HS-27A (cell line): ENCODE results near the gene RMRP.

ENCODE experiments used
- DNase-seq: peaks from one replicate; pipeline ENCODE4 v3.0.0-alpha.2; 2012; ENCODE audit warnings: low read depth, missing footprints

RMRP gene

DNA sequence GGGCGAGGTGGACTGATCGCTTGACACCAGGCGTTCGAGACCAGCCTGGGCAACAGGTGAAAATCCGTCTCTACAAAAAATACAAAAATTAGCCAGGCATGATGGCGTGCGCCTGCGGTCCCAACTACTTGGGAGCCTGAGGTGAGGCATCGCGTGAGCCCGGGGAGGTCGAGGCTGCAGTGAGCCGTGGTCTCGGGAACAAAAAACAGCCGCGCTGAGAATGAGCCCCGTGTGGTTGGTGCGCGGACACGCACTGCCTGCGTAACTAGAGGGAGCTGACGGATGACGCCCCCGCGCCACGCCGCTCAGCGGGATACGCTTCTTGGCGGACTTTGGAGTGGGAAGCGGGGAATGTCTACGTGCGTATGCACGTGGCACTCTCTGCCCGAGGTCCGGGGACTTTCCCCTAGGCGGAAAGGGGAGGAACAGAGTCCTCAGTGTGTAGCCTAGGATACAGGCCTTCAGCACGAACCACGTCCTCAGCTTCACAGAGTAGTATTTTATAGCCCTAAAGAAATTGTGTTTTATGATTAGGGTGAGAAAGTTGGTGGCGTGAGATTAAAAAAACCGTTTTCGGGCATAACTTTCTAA is at the start of gene RMRP:
RMRP (minus strand) TSS at position 474 of the 591 bp plus-strand sequence.
- DNase-seq = peak; percentile 96

DNA sequence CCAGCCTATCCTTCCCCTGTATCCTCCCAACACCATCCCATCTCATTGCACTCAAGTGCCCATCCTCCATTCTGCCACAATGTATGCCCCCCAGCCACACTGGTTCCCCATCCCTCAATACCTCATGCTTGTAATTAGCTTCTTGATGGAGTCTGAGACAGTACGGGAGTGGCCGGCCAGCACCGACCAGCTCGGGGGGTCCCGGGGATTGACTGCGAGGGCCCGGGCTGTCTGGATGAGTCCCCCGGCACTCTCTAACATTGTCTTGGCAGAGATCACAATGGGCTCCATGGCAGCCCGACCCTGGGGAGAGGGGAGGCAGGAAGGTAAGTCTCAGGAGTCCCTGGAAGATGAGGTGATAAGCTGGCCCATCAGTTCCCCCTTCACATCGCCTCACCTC is 49.1 kb upstream of the RMRP start:
- no peak for DNase-seq

DNA sequence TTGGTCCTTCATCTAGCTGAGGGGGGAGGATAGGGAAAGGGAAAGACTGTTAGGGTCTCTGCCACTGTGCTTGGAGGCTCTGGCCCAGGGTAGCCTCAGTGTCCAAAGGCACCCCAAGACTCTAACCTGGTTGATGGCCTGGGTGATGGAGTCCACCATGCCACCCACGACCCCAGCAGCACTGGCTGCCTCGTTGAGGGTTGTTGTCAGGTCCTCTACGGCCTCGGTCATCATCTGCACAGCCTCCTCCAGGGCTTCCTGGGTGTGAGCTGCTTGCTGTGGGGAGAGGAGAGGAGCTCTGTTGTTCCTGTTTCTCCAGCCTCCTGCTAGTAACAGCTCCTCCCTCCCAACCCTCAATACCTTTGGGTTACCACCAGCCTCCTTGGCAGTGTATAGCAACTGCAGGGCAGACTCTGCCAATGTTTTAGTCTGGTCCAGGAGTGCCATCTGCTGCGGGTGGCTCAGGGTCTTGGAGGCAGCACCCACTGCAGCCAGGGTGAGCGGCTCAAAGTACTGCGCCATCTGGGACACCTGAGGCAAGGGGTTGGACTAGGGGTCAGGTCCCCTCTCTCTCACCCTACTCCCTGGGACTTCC is 48.1 kb upstream of the RMRP start:
- DNase-seq = no peak

DNA sequence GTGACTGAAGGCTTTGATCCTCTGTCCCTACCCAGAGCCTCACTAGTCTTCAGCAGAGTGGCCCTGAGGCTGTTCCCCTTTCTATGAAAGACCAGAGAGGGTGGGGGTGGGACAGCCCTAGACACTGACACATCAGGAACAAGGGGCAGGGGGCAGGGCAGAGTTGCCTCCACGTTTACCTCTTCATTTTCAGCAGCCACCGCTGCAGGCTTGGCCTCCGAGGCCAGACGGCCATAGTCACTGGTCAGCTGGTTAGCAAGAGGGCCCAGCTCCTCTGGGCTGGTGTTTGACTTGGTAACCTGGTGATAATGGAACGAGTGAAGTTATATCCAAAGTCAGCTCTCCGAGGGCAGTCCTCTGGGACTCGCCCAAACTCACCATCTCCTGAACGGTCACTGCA is 47.6 kb upstream of the RMRP start:
- no peak for DNase-seq

DNA sequence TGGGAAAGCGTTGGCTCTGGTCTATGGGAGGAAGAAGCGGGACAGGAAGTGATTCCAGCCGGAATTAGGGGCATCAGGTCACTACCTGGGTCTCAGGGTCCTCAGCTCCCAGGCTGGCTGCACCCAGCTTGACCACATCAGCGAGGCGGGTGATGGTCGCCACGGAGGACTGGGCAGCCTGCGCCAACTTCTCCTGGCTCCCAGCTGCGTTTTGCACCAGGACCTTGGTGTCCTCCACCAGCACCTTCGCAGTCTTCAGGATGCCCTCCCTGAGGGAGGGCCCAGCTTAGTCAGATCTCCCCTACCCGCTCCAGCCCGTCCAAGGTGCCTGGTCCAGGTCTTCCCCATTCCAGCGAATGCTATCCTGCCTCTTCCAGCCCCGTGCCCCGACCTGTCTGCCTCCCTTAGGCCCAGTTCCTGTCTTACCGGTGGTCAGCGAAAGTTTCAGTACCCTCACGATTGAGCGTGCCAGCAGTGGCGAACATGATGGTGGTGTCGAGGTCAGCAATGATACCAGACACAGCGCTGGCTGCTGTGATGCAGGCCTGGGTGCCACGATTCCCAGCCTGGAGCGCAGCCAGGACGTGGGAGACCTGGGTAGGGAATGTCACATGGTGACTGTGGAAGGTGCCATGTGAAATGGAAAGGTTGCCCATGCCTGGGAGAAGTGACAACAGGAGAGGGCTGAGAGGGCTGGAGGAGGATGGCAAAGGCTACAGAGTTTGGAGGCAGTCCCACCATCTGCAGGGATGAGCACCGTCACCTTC is 46.3 kb upstream of the RMRP start:
- no peak for DNase-seq

DNA sequence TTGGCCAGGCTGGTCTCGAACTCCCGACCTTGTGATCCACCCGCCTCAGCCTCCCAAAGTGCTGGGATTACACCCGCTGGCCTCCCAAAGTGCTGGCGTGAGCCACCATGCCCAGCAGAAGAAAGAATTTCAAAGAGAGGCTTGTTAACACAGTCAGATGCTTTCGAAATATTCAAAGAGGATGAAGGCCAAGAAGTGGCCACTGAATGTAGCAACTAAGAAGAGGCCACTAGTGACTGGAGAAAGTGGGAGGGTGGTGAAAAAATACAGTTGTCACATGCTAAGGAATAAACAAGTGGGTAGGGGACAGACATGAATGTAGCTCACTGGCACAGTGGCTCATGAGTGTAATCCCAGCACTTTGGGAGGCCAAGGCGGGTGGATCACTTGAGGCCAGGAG is 44.9 kb upstream of the RMRP start:
- no peak for DNase-seq

DNA sequence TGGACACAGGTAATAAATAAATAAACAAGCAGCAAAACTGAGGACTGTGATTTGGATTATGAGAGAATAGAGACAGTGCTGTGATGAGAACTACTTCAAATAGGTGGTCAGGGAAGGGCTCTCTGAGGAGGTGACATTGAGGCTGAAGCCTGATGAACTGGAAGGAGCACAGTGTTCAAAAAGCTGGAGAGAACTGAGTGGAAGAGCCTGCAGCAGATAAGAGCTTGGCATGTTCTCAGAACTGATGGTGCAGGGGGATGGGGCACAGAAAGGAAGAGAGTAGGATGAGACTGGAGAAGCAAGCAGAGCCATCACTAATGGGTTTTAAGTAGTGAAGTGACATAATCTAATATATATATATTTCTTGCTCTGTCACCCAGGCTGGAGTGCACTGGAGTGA is 43.1 kb upstream of the RMRP start:
- no peak for DNase-seq

DNA sequence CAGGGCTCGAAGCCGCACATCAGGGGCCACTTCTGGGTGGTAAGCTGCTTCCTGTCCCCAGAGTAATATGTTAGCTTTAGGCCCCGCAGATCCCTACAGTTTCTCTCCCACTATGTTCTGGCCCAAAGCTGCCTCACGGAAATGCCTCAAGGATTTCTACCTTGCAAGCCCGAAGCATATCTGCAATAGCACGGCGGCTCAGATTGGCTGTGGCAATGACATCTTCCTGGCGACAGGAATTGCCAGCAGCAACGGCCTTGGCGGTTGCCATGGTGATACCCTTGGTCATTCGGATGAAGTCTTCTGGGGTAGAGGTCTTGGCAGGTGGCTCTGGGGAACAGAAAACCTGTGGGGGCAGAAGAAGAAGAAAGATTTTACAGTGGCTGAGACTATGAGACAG is 42.2 kb upstream of the RMRP start:
- DNase-seq = no peak

DNA sequence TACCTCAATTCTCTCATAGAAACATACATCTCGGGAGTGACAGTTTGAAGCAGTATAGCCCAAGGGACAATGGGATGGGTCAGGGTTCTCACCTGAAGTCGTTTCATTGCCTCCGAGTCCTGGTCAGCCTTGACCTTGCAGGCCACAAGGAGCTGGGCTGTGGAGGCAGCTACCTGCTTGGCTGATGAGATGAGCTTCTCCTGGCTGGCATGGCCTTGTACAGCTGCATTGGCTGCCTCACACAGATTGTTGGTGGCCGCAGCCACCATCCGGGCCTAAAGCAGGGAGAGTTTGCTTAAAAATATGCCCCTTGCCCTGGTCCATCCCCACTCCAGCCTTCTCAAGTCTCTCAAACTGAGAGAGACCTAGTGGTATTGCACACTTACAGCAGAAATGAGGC is 40.4 kb upstream of the RMRP start:
- no peak for DNase-seq

DNA sequence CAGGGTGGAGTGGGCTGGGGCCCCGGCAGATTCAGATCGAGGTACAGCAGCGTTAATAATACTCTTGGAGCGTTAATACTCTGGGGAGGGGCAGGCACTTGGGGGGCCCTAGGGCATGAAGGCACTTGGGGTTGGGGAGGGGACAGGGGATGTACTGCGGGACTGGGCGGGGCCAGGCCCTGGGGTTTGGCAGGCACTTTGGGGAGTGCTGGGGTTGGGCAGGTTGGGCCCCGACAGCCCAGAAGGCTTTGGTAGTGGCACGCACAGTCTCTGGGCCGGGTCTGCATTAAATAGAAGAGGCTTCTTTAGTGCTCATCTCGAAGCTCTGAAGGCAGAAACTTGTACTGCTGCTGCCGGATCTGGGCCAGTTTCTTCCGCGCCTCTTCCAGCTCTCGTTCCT is 39.7 kb upstream of the RMRP start:
- no peak for DNase-seq

DNA sequence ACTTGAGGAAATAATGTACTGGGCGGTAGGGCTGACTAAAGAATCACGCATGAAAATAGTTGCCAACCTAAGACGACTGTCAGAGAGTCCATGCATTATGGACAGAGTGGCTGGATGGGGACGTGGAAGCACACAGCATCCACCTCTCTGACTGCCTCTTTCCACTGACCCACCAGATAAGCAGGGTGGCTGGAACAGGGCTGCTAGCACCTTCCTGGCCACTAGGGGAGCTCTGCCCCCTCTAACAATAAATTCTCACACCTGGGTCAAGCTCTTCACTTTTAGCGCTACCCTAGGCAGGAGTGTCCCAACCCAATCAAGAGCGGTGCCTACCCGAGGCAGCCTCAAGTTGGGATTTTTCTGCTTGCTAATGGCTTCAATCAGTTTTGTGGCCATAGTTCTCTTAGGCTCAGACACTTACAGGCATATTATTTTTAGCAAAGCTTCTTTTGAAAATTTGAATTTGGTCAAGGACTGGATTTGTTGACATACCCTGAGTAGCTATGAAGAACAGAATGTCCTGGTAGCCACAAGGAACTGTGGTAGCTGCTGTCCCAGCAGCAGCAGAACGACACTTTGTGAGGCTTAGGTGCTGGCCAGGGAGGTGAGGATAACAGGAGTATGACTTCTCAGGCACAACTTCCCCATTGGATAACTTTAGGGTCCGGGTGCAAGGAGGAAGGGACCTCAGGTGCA is 38.8 kb upstream of the RMRP start:
- DNase-seq = no peak

DNA sequence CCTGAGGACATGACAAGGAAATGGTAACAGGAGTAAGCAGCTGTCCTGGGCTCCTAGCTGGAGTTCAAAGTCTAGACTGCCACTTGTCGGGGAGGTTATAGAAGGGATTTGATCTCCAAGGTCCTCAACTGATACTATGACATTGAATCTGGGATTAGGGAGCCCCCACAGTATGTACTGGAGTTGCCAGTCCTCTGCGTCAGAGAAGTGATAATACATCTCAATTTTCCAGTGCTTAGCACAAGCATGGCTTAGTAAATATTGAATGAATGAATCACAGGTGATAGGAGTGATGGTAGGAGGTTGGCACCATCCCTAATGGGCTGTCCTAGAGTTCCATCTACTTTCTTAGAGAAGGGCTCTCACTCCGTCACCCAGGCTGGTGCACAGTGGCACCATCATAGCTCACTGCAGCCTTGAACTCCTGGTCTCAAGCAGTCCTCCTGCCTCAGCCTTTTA is 38.2 kb upstream of the RMRP start:
- no peak for DNase-seq

DNA sequence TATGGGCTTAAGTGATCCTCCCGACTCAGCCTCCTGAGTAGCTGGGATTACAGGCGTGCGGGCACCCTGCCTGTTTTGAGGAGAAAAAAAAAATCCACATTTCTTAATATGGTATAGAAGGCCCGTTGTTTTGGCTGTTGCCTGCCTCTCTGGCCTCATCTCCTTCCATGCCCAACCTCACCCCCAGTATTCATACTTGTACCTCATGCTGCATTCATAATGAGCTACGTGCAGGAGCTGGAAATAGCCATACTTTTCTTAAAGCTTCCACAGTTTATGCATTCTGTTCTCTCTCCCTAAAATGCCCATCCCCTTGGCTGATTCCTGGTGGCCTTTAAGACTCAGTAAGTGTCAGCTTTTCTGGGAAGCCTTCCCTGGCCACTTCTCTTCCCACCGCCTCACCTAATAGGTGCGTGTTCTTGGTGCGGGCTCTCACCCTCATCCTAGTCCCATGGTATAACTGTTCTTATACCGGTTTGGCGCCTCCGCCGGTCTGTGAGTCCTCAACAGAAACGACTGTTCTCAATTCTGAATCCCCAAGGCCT is 34.0 kb upstream of the RMRP start:
- no peak for DNase-seq

DNA sequence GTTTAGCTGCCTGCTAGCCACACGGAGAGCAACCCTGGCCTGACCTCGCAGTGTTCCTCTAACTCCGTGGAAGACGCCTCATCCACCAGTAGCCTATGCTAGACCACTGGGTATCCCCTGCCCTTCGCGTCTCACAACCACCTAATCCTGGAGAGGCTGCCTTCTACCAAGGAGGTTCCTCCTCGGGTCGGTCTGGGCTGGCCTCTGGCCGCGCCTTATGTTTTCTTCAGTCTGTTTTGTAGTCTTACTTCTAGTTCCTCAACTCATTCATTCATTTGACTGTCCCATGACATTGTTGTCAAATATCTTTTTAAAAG is 33.5 kb upstream of the RMRP start:
- DNase-seq = no peak

DNA sequence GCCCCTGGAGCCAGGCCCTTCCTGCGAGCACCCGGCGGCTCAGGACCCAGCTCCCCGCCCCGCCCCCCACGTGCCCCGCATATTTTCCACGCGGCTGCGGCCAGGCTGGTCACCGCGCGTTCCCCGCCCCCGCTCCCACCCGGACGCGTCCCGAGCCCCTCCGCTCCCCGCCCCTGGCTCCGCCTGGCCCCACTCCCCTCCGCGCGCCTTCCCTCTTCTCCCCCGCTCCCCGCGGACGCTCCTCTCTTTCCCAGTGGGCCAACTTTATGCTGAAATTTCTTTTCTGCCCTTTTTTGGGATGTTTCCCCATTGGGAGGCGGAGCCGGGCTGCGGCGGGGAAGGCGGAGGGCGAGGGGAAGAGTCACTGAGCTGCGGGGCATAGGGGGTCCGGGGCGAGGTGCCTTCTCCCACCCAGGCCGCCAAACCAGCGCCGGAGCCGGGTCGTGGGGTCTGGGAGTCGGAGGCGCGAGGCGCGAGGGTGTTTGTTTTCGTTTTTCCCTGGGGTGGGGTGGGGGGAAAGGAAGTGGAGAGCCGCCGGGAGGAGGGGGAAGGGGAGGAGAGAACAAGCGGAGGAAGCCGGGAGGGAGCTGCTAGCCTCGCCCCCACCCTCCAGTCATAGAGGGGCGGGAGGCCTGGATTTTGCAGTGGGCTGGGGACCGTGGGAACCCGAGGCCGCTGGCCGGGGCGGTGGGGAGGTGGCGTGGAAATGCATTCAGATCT is 33.0 kb upstream of the RMRP start:
- no peak for DNase-seq

DNA sequence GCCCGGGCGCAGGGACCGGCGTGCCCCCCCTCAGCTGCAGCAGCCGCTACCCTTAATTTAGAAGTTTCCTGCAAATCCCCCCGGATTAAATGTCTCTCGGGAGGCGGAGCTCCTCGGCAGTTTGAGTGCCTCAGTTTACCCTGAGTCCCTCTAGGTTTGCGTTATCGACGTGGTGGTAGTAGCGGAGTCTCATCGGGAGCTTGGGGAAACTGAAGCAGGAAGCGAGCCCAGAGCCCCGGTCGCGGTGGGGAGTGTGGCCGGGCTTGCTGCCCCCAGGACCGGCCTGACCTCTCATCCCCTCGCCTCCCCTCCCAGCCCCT is 32.4 kb upstream of the RMRP start:
- no peak for DNase-seq

DNA sequence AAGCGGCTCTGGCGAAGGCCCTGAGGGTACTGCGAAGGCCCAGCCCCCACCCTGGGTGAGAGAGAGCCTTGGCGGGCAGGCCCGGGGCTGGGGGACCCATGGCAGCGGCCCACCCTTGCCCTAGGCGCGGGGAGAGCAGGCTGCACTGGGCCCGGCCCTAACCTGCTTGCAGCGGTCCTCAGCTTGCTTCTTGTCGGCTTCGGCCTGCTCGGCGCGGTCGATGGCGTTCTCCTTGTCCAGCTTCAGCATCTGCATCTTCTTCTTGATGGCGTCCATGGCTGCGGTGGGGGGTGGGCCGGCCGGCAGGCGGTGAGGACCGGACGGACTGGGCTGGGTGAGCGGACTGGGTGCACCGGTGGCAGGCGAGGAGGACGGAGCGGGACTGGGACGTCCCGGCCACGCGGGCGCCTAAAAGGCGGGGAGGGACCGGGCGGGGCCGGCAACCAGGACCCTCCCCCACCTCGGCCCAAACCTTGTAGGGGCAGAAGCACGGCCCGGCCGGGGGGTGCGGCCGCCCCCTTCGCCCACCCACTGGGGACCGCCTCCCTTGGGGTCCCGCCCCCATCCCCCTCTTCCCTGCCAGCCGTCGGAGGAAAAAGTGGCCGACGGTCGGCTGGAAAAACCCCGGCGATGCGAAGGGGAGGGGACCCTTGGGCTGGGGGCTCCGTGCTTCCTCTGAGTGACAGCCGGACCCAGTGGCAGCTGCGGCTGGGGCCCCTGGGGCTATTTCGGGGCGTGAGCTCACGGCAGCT is 31.9 kb upstream of the RMRP start, which contains the start of gene TPM2:
TPM2 (minus strand) TSS at position 384 of the 752 bp plus-strand sequence; CDS start at position 276, 108 bp downstream.
- DNase-seq = no peak

DNA sequence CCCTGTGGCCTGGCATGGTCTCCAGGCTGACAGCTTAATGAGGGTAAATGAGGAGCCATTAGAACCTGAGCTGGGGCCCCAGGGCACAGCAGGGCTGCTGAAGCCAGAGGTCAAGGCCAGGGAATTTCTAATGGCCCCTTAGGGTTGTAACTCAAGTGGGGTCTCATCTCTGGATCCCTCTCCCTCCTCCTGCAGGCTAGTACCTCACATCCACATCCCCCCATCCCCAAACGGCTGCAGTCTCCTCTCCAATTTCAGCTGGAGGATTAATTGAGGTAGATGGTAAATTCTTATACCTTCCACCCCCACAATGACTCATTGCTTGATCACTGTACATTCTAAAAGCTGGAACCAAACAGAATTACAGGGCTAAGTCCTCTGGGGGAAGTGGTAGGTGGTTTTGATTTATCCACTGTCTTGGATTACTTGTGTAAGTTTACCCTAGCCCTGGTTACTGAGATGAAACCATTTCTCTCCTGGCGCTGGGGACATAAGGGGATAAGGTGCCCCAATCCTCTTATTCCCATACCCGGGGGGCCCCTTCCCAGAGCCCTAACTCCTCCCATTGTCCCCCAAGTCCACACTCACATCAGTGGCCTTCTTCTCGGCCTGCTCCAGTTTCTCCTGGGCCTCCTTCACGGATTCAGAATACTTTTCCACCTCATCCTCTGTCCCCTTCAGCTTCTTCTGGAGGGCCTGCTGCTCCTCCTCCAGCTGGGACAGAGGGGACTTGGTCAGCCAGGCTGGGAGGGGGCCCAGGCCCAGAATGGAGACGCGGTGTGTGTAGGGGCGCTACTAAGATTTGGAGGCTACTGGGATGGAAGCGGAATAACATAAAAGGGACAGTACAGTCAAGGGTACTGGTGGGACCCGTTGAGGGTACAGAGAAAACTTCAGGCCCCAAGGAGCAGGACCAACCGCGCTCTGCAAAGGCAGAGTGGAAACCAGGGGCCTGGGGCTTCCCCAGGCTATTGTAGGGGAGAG is 31.0 kb upstream of the RMRP start:
- peak; percentile 81 for DNase-seq

DNA sequence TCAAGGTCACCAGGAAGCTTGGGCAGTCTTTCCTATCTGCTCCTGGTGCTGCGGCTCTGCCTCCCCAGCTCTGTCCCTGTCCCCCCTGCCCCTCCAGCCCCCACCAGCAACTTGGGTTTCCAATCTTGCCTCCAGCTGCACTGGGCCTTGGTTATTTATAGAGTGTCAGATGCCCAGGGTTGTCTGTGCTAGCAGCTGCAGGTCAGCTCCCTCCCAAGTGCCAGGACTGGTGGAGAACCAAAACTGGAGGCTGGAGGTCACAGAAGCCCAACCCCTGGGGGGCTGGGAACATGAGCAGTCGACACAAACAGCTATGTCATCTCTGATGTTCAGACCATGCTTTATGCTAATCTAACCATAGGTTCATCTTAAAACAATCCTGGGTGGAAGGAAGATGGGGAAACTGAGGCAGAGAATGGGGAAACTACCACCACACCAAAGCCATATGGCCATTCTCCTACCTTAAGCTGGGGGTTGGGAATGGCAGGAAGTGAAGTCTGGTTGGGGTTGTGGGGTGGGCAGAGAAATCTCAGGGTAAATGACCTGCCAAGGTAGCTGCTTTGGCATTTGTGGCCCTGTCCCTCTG is 30.2 kb upstream of the RMRP start:
- DNase-seq = no peak

DNA sequence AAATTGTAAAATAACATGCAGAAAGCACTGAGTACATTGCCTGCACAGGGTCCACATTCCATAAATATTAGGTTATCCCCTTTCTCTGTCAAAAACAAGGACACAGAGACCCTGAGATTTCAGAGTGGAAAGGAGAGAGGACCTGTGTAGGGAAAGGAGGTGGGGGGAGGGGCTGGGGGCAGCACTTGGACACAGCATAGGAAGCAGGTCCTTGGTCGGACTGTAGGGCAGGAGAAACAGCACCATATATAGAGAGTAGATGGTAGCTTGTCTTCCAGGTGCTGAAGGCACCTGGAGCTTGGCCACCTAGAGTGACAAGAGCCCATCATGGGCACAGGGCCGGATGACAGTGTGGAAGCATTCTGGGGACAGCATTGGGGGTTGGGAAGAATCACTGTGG is 29.5 kb upstream of the RMRP start:
- no peak for DNase-seq
